Measurements from ENCODE around the gene CCN6.

Gene CCN6

GRCh38 chr6:112018619-112019416 is 35.1 kb upstream of the CCN6 start (continued):
- no peak for TF ChIP-seq ZNF274 (IDR thresholded peaks at IDR 0.05; ENCODE audit: low read length)
- TF ChIP-seq ZNF274 (tag by site-specific recombination; IDR thresholded peaks at IDR 0.05; ENCODE audit: borderline replicate concordance), result no peak
- TF ChIP-seq ZNF785 (tag by site-specific recombination; IDR thresholded peaks at IDR 0.05), result no peak
- no peak for TF ChIP-seq KLF9 (tag by site-specific recombination; IDR thresholded peaks at IDR 0.05; ENCODE audit: low read depth)
- 0 out of 2 replicates have a peak, but pooled peaks have one; percentile 15 for TF ChIP-seq YY1 (tag by site-specific recombination; IDR thresholded peaks at IDR 0.05)
- no peak for TF ChIP-seq CTCF (tag by site-specific recombination; IDR thresholded peaks at IDR 0.05)
- no peak for TF ChIP-seq GLIS2 (tag by site-specific recombination; IDR thresholded peaks at IDR 0.05)
- TF ChIP-seq ZNF600 (tag by site-specific recombination; IDR thresholded peaks at IDR 0.05), result 0 out of 2 replicates have a peak, but pooled peaks have one; percentile 55
- no peak for TF ChIP-seq KLF17 (tag by site-specific recombination; IDR thresholded peaks at IDR 0.05)
- peak; percentile 66 for TF ChIP-seq ZNF18 (tag by site-specific recombination; IDR thresholded peaks at IDR 0.05)
- TF ChIP-seq REST (tag by site-specific recombination; IDR thresholded peaks at IDR 0.05), result no peak
- TF ChIP-seq ZNF521 (tag by site-specific recombination; IDR thresholded peaks at IDR 0.05), result no peak
- TF ChIP-seq ZSCAN23 (tag by site-specific recombination; IDR thresholded peaks at IDR 0.05), result no peak
- no peak for TF ChIP-seq ZNF211 (tag by site-specific recombination; IDR thresholded peaks at IDR 0.05; ENCODE audit: low read depth)
- no peak for TF ChIP-seq ZNF514 (tag by site-specific recombination; IDR thresholded peaks at IDR 0.05)
- TF ChIP-seq ZSCAN30 (tag by site-specific recombination; IDR thresholded peaks at IDR 0.05), result peak; percentile 52; the same call in 1 of the 2 replicates
- no peak for TF ChIP-seq PBX3 (CRISPR knock-in tag; IDR thresholded peaks at IDR 0.05)
- TF ChIP-seq ZNF416 (tag by site-specific recombination; IDR thresholded peaks at IDR 0.05), result no peak
- no peak for TF ChIP-seq ELK4 (IDR thresholded peaks at IDR 0.05; ENCODE audit: borderline replicate concordance, low read depth, low read length)
- peak; percentile 88 for TF ChIP-seq PRDM4 (tag by site-specific recombination; IDR thresholded peaks at IDR 0.05)
- TF ChIP-seq OSR2 (tag by site-specific recombination; IDR thresholded peaks at IDR 0.05), result peak; percentile 55; the same call in 1 of the 2 replicates

All from HEK293 (cell line).